GM12878 (cell line): ENCODE measurements around the gene TDRD3. TPM values are rescaled to one million over a fixed set of nuclear protein-coding genes. Genes with fewer than 3 reads are reported as not detected.

Experiments
- ATAC-seq: fragments of 200-7000 bp; cut with Tn5 transposase; 3 replicates; pipeline ENCODE4 v1.9.1; 2020; ENCODE audit warnings: mild to moderate bottlenecking, moderate library complexity
- BruUV-seq: library from RNA; stranded (reverse); fragments of 400-500 nt; replicated peaks from 2 replicates; lab custom pipeline; 2021; lab: Mats Ljungman, UMichigan
- CTCF ChIA-PET: fragments of 300-600 bp; sonication (Branson Sonifier 250); formaldehyde crosslinking; extraction: SDS; loops from one replicate; lab custom pipeline; 2021; ENCODE audit warnings: inconsistent platforms; lab: Yijun Ruan, JAX
- POLR2A ChIA-PET: fragments of 350-600 bp; formaldehyde crosslinking; extraction: SDS; loops from one replicate; lab custom pipeline; 2021; ENCODE audit warnings: inconsistent platforms; lab: Charles Lee
- RAD21 ChIA-PET: fragments of 300-600 bp; sonication (Branson Sonifier 250); formaldehyde crosslinking; loops from one replicate; lab custom pipeline; 2023; ENCODE audit warnings: antibody characterized with exemption; ENCODE audit not compliant: unreplicated experiment; lab: Charles Lee
- SMC1A ChIA-PET: fragments of 300-600 bp; sonication (Branson Sonifier 250); formaldehyde crosslinking; loops from one replicate; lab custom pipeline; 2023; ENCODE audit not compliant: unreplicated experiment, uncharacterized antibody; lab: Charles Lee
- DNase-seq: peaks from one replicate; pipeline ENCODE4 v3.0.0-alpha.2; 2011; ENCODE audit warnings: low read depth, low spot score
- FAIRE-seq: peaks from 3 replicates; lab custom pipeline; 2011; peaks lifted over from hg19 to GRCh38; lab: Jason Lieb, UNC
- H2AFZ ChIP-seq: 2 replicates; pipeline ENCODE4 v1.6.0; 2011; ENCODE audit warnings: low read depth, low read length, control low read depth; ENCODE audit not compliant: control insufficient read depth
- H3K27ac ChIP-seq: 2 replicates; pipeline ENCODE4 v1.5.1; 2011; ENCODE audit warnings: control low read depth; ENCODE audit not compliant: control insufficient read depth, insufficient read depth
- H3K27me3 ChIP-seq, 2 experiments: replicated peaks in 1 of 2; 2 replicates each; pipeline versions ENCODE4 v1.6.0 to v1.6.1; 2011; ENCODE audit warnings: low read length in 1 of 2; ENCODE audit not compliant: control insufficient read depth in 2 of 2, insufficient read depth in 2 of 2
- H3K36me3 ChIP-seq, 2 experiments: 2 replicates each; pipeline ENCODE4 v1.5.1; 2011; ENCODE audit warnings: low read length in 1 of 2; ENCODE audit not compliant: control insufficient read depth in 2 of 2, insufficient read depth in 2 of 2
- H3K4me1 ChIP-seq: 2 replicates; pipeline ENCODE4 v1.6.1; 2011; ENCODE audit warnings: mild to moderate bottlenecking, low read length, moderate library complexity, mixed read lengths; ENCODE audit not compliant: control insufficient read depth, insufficient read depth
- H3K4me2 ChIP-seq: 2 replicates; pipeline ENCODE4 v1.6.0; 2011; ENCODE audit warnings: control low read depth; ENCODE audit not compliant: control insufficient read depth, insufficient read depth
- H3K4me3 ChIP-seq: fragments of 200-600 bp; sonication (generic); 2 replicates; pipeline ENCODE4 v1.5.1; 2016
- H3K79me2 ChIP-seq: 2 replicates; pipeline ENCODE4 v1.6.0; 2011; ENCODE audit warnings: low read length; ENCODE audit not compliant: control insufficient read depth, insufficient read depth
- H3K9ac ChIP-seq: 2 replicates; pipeline ENCODE4 v1.8.0; 2011; ENCODE audit warnings: low read length, control low read depth, mixed read lengths; ENCODE audit not compliant: control insufficient read depth, insufficient read depth
- H3K9me3 ChIP-seq: replicated peaks from 3 replicates; pipeline ENCODE4 v1.5.1; 2011; ENCODE audit warnings: mild to moderate bottlenecking, low read length; ENCODE audit not compliant: control insufficient read depth, insufficient read depth
- H4K20me1 ChIP-seq: 2 replicates; pipeline ENCODE4 v1.6.0; 2011; ENCODE audit not compliant: control insufficient read depth, insufficient read depth
- CEBPB ChIP-seq, 2 experiments: fragments of 150-350 bp in 1 of 2; IDR thresholded peaks; 2 replicates each; pipeline ENCODE4 v1.6.1; 2012 to 2014; ENCODE audit warnings: low read depth in 2 of 2, low read length in 2 of 2, borderline replicate concordance in 1 of 2, inconsistent platforms in 1 of 2
- FOS ChIP-seq: IDR thresholded peaks from 3 replicates; pipeline ENCODE4 v1.6.1; 2011; ENCODE audit warnings: borderline replicate concordance; ENCODE audit not compliant: insufficient read length; ENCODE audit errors: extremely low read depth
- HDAC2 ChIP-seq: fragments of 200-600 bp; sonication (generic); IDR thresholded peaks from 2 replicates; pipeline ENCODE4 v1.6.1; 2017
- HDGF ChIP-seq: fragments of 450-650 bp; IDR thresholded peaks from 2 replicates; pipeline ENCODE4 v1.6.1; 2016; ENCODE audit warnings: antibody characterized with exemption
- MTA3 ChIP-seq: IDR thresholded peaks from 2 replicates; pipeline ENCODE4 v1.6.1; 2012; ENCODE audit warnings: low read length, inconsistent platforms, borderline replicate concordance
- NBN ChIP-seq: fragments of 450-650 bp; IDR thresholded peaks from 2 replicates; pipeline ENCODE4 v1.6.1; 2016
- POLR2AphosphoS2 ChIP-seq: IDR thresholded peaks from 2 replicates; pipeline ENCODE4 v1.6.1; 2011; ENCODE audit warnings: low read depth, mild to moderate bottlenecking, low read length, improper control_type of control experiment, moderate library complexity
- RBBP5 ChIP-seq: fragments of 200-600 bp; sonication (generic); conservative IDR thresholded peaks from 2 replicates; pipeline ENCODE4 v1.6.1; 2016
- RUNX3 ChIP-seq: IDR thresholded peaks from 2 replicates; pipeline ENCODE4 v1.6.1; 2012; ENCODE audit warnings: low read length, inconsistent platforms
- SIX5 ChIP-seq: IDR thresholded peaks from 2 replicates; pipeline ENCODE4 v1.6.1; 2011; ENCODE audit warnings: mild to moderate bottlenecking, low read depth, low read length, moderate library complexity; ENCODE audit not compliant: severe bottlenecking
- SUZ12 ChIP-seq: fragments of 200-600 bp; sonication (generic); IDR thresholded peaks from one replicate; pipeline ENCODE4 v1.6.1; 2018; ENCODE audit warnings: antibody characterized with exemption, mild to moderate bottlenecking; ENCODE audit not compliant: unreplicated experiment
- TARDBP ChIP-seq: IDR thresholded peaks from 2 replicates; pipeline ENCODE4 v1.6.1; 2016; ENCODE audit warnings: borderline replicate concordance
- TBL1XR1 ChIP-seq: IDR thresholded peaks from 2 replicates; pipeline ENCODE4 v1.6.1; 2012; ENCODE audit warnings: low read depth, low read length, improper control_type of control experiment
- TCF12 ChIP-seq: IDR thresholded peaks from 2 replicates; pipeline ENCODE4 v1.6.1; 2011; ENCODE audit warnings: low read depth, mild to moderate bottlenecking, low read length
- TCF7 ChIP-seq: IDR thresholded peaks from 2 replicates; pipeline ENCODE4 v1.6.1; 2014; ENCODE audit warnings: antibody characterized with exemption, borderline replicate concordance
- WGBS: methylation state at CpG from one replicate; pipeline ENCODE4 v1.1.6; 2016; ENCODE audit warnings: low lambda C conversion rate; ENCODE audit not compliant: insufficient replicate concordance, insufficient coverage; ENCODE audit errors: missing lambda C conversion rate; 5-methylcytosine and 5-hydroxymethylcytosine counted together
- in situ Hi-C: fragments of 300-500 bp; cut with MboI; formaldehyde crosslinking; loops from 9 replicates; pipeline ENCODE4 v1.14.3; 2018; ENCODE audit warnings: mixed read lengths
- intact Hi-C: fragments of 100-400 bp; cut with micrococcal nuclease; formaldehyde crosslinking; loops from one replicate; pipeline ENCODE4 v1.14.2; 2022; ENCODE audit not compliant: unreplicated experiment
- polyA plus RNA-seq, 11 experiments: library from polyadenylated mRNA; depleted of rRNA in 4 of 11; unstranded in 6 of 11; stranded (reverse) in 5 of 11; fragments of >200 nt; fragmentation: Nextera tagmentation in 4 of 11; fragmentation: Illumina TruSeq in 1 of 11; extraction: Ambion mirVana in 4 of 11; extraction: Trizol in 1 of 11; gene quantifications; 1 replicate in 1 of 11; 2 replicates in 10 of 11; pipeline versions ENCODE4 v1.2.1 to v1.2.3, GENCODE V29; 2011 to 2016; ENCODE audit warnings: inconsistent platforms in 2 of 11, missing spikeins in 2 of 11, low read depth in 1 of 11
- total RNA-seq, 4 experiments: library from RNA; depleted of rRNA in 3 of 4; stranded (reverse); fragments of >200 nt in 3 of 4; fragmentation: Illumina TruSeq in 1 of 4; extraction: Trizol in 1 of 4; gene quantifications; 2 replicates each; pipeline versions ENCODE4 v1.2.1 to v1.2.3, GENCODE V29; 2013 to 2021
- TF ChIP-seq, protein P1 (sequence below): fragments of 450-650 bp; conservative IDR thresholded peaks from 2 replicates; pipeline ENCODE4 v1.6.1; 2017; ENCODE audit warnings: mild to moderate bottlenecking, moderate library complexity
- TF ChIP-seq, protein P2 (sequence below): fragments of 150-350 bp; IDR thresholded peaks from 2 replicates; pipeline ENCODE4 v1.6.1; 2014; ENCODE audit warnings: mild to moderate bottlenecking, low read depth, low read length
- TF ChIP-seq, protein P3 (sequence below): fragments of 450-650 bp; IDR thresholded peaks from 2 replicates; pipeline ENCODE4 v1.6.1; 2016; ENCODE audit warnings: mild to moderate bottlenecking, moderate library complexity, borderline replicate concordance

Gene TDRD3
- total and polyA plus RNA-seq, 10 of the 15 experiments (the other 5 are each of a cell fraction or from before 2014, with no cell fraction given): 8.4 to 27.9 (median 15.8) TPM

DNA sequence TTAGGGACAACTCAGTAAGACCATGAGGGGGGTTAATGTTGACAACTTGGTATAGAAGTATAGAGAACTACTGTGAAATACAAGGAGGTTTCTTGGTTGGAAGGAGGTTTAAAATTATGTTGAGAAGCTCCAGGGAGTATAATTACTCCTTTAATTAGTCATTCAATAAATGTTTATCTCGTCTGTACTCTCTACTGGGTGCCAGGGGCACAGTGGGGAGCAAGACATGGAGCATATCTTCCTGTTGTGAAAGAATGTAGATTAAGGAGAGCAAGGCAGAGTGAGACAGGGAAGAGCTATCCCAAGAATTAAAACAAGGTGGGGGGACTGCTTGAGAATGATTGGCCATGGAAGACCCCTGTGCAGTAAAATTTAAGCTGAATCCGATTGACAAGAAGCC, 33.7 kb upstream of the TDRD3 start:
- H3K4me2 ChIP-seq: no peak overlapping the region
- no TSS peak for BruUV-seq
- H3K9ac ChIP-seq: no peak overlapping the region
- intact Hi-C loops: no loop called here
- 3% methylated on average over 2 of the region's 2 CpGs for WGBS
- in situ Hi-C loops: no loop called here
- DNase-seq (no peak), FAIRE-seq (no peak), ATAC-seq (no peak)
- H3K79me2 ChIP-seq: no peaks in the 10 kb centered on the region
- H2AFZ ChIP-seq: no peak overlapping the region
- no peaks in the 10 kb centered on the region for H3K27me3 ChIP-seq
- POLR2A ChIA-PET: no interaction called here
- CTCF ChIA-PET: interaction anchor here (1.1 to 1.3 kb wide), 2 partner anchors 26 to 28 kb away, joined by 3 read pairs; no protein-coding TSS in a partner anchor
- RAD21 ChIA-PET: no interaction called here
- SMC1A ChIA-PET: interaction anchor here (0.9 to 1.6 kb wide), 2 partner anchors 8 to 18 kb away, joined by 5 to 7 read pairs; no protein-coding TSS in a partner anchor
- no peaks in the 10 kb centered on the region for H3K36me3 ChIP-seq
- H3K4me3 ChIP-seq: no peak overlapping the region
- no peaks in the 10 kb centered on the region for H3K4me1 ChIP-seq
- no peaks in the 10 kb centered on the region for H3K9me3 ChIP-seq
- no peak overlapping the region for H3K27ac ChIP-seq
- no peaks in the 10 kb centered on the region for H4K20me1 ChIP-seq
- TF ChIP-seq, protein P1, sequence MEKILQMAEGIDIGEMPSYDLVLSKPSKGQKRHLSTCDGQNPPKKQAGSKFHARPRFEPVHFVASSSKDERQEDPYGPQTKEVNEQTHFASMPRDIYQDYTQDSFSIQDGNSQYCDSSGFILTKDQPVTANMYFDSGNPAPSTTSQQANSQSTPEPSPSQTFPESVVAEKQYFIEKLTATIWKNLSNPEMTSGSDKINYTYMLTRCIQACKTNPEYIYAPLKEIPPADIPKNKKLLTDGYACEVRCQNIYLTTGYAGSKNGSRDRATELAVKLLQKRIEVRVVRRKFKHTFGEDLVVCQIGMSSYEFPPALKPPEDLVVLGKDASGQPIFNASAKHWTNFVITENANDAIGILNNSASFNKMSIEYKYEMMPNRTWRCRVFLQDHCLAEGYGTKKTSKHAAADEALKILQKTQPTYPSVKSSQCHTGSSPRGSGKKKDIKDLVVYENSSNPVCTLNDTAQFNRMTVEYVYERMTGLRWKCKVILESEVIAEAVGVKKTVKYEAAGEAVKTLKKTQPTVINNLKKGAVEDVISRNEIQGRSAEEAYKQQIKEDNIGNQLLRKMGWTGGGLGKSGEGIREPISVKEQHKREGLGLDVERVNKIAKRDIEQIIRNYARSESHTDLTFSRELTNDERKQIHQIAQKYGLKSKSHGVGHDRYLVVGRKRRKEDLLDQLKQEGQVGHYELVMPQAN: no peak
- TF ChIP-seq POLR2AphosphoS2: no peak
- TF ChIP-seq RBBP5: no peak
- TF ChIP-seq, protein P2, sequence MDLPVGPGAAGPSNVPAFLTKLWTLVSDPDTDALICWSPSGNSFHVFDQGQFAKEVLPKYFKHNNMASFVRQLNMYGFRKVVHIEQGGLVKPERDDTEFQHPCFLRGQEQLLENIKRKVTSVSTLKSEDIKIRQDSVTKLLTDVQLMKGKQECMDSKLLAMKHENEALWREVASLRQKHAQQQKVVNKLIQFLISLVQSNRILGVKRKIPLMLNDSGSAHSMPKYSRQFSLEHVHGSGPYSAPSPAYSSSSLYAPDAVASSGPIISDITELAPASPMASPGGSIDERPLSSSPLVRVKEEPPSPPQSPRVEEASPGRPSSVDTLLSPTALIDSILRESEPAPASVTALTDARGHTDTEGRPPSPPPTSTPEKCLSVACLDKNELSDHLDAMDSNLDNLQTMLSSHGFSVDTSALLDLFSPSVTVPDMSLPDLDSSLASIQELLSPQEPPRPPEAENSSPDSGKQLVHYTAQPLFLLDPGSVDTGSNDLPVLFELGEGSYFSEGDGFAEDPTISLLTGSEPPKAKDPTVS: no peak
- TF ChIP-seq, protein P3, sequence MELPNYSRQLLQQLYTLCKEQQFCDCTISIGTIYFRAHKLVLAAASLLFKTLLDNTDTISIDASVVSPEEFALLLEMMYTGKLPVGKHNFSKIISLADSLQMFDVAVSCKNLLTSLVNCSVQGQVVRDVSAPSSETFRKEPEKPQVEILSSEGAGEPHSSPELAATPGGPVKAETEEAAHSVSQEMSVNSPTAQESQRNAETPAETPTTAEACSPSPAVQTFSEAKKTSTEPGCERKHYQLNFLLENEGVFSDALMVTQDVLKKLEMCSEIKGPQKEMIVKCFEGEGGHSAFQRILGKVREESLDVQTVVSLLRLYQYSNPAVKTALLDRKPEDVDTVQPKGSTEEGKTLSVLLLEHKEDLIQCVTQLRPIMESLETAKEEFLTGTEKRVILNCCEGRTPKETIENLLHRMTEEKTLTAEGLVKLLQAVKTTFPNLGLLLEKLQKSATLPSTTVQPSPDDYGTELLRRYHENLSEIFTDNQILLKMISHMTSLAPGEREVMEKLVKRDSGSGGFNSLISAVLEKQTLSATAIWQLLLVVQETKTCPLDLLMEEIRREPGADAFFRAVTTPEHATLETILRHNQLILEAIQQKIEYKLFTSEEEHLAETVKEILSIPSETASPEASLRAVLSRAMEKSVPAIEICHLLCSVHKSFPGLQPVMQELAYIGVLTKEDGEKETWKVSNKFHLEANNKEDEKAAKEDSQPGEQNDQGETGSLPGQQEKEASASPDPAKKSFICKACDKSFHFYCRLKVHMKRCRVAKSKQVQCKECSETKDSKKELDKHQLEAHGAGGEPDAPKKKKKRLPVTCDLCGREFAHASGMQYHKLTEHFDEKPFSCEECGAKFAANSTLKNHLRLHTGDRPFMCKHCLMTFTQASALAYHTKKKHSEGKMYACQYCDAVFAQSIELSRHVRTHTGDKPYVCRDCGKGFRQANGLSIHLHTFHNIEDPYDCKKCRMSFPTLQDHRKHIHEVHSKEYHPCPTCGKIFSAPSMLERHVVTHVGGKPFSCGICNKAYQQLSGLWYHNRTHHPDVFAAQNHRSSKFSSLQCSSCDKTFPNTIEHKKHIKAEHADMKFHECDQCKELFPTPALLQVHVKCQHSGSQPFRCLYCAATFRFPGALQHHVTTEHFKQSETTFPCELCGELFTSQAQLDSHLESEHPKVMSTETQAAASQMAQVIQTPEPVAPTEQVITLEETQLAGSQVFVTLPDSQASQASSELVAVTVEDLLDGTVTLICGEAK: no peak
- TF ChIP-seq TARDBP: no peak
- TF ChIP-seq RUNX3: no peak
- TF ChIP-seq NBN: no peak
- no peak for TF ChIP-seq CEBPB (IDR thresholded peaks at IDR 0.05; ENCODE audit: borderline replicate concordance in 1 of 2, low read depth in 2 of 2, low read length in 2 of 2)
- TF ChIP-seq SUZ12: no peak
- TF ChIP-seq TCF12: no peak
- no peak for TF ChIP-seq TBL1XR1
- no peak for TF ChIP-seq FOS
- no peak for TF ChIP-seq HDAC2
- no peak for TF ChIP-seq HDGF
- TF ChIP-seq SIX5: no peak
- no peak for TF ChIP-seq TCF7
- TF ChIP-seq MTA3: no peak
